HepG2 (cell line): Measurements from ENCODE around the gene TMEM41A.

Experiments used
- CHD2 ChIP-seq: IDR thresholded peaks from 2 replicates; pipeline ENCODE4 v1.6.1; 2011; ENCODE audit warnings: low read depth, low read length, improper control_type of control experiment
- EED ChIP-seq: sonication (generic); formaldehyde crosslinking; IDR thresholded peaks from 2 replicates; pipeline ENCODE4 v1.5.0; 2020; ENCODE audit warnings: mild to moderate bottlenecking, missing genetic modification reagents
- IKZF1 ChIP-seq: fragments of 450-650 bp; IDR thresholded peaks from 2 replicates; pipeline ENCODE4 v1.7.1; 2016
- POLR2A ChIP-seq, 2 experiments: IDR thresholded peaks; 2 replicates each; pipeline ENCODE4 v1.6.1; 2011; ENCODE audit warnings: low read depth in 2 of 2, low read length in 2 of 2, mild to moderate bottlenecking in 1 of 2, moderate library complexity in 1 of 2; ENCODE audit not compliant: insufficient read depth in 1 of 2
- PRPF4 ChIP-seq: fragments of 200-400 bp; formaldehyde crosslinking; IDR thresholded peaks from 2 replicates; pipeline ENCODE4 v1.6.1; 2016; ENCODE audit warnings: low read length, low read depth; ENCODE audit not compliant: poor library complexity, severe bottlenecking
- ZKSCAN8 ChIP-seq: IDR thresholded peaks from 2 replicates; pipeline ENCODE4 v1.6.1; 2016; ENCODE audit warnings: borderline replicate concordance, missing genetic modification reagents, missing compliant biosample characterization
- ZNF160 ChIP-seq: sonication (generic); formaldehyde crosslinking; IDR thresholded peaks from 2 replicates; pipeline ENCODE4 v1.8.0; 2022; ENCODE audit warnings: mild to moderate bottlenecking, inconsistent platforms, missing genetic modification reagents
- ZNF501 ChIP-seq: sonication (generic); formaldehyde crosslinking; IDR thresholded peaks from 2 replicates; pipeline ENCODE4 v1.5.1; 2020; ENCODE audit warnings: mild to moderate bottlenecking, moderate library complexity, missing genetic modification reagents

GRCh38 chr3:185539934-185540333, 41.1 kb upstream of the TMEM41A start:
- TF ChIP-seq EED (CRISPR knock-in tag), result no peak
- no peak for TF ChIP-seq ZNF501 (CRISPR knock-in tag)
- no peak for TF ChIP-seq PRPF4
- no peak for TF ChIP-seq CHD2
- TF ChIP-seq IKZF1, result no peak
- TF ChIP-seq ZKSCAN8 (CRISPR knock-in tag), result no peak
- TF ChIP-seq POLR2A (IDR thresholded peaks at IDR 0.05; ENCODE audit: insufficient read depth in 1 of 2, low read depth in 2 of 2, low read length in 2 of 2), result no peak
- no peak for TF ChIP-seq ZNF160 (CRISPR knock-in tag)
